ENCODE measurements around the gene MTMR12.
"Not testable (repeated sequence)": the region's sequence is repeated elsewhere in the genome, so short reads cannot be mapped to it uniquely, and the experiment has no call there.

Gene MTMR12

DNA sequence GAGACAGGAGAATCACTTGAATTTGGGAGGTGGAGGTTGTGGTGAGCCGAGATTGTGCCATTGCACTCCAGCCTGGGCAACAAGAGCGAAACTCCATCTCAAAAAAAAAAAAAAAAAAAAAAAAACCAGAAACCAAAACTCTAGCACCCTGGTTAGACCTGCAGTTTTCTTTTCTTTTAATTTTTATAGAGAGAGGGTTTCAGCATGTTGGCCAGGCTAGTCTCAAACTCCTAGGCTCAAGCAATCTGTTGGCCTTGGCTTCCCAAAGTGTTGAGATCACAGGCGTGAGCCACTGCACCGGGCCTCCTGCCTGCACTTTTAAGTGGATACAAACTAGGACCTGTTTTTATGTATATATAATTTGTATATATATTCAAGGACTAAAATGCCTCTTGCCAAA, 12.9 kb upstream of the MTMR12 start:
- Histone ChIP-seq H3K27ac (ENCODE audit: low read depth, low read length) (no peak overlapping the region), H3K9ac (ENCODE audit: low read depth in 1 of 2, low read length in 2 of 2) (no peak overlapping the region), H3K9me3 (ENCODE audit: control insufficient read depth in 1 of 2, low read length in 2 of 2) (peaks cover 3 to 5% of the 10 kb centered on the region in 2 donors), H3K4me1 (ENCODE audit: control insufficient read depth in 1 of 2, insufficient read depth in 2 of 2, low read length in 2 of 2) (peaks cover 0 to 3% of the 10 kb centered on the region in 2 donors), H3K4me3 (ENCODE audit: low read depth in 1 of 2, low read length in 2 of 2) (no peak overlapping the region), H3K27me3 (ENCODE audit: control insufficient read depth in 1 of 2, insufficient read depth in 2 of 2, low read length in 2 of 2) (no peaks in the 10 kb centered on the region), H3K36me3 (ENCODE audit: control insufficient read depth in 1 of 2, insufficient read depth in 2 of 2, low read length in 2 of 2) (no peaks in the 10 kb centered on the region)

DNA sequence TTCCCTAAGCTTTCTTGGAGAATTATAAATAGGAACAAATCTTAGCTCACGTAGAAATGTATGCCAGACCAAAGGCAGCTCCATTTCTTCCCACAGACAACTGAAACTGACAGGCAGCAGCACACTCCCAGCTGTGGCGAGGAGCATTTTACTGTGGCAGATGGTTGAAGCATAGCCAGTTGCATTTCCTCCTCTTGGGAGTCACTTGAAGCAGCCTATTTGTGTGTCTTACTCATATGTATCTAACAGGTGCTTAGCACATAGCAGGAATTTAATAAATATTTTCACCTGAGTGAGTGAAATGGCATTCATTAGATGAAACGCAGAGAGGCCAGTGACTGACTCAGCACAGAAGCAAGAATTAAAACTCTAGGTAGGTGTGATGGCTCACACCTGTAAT, 12.3 kb upstream of the MTMR12 start:
- Histone ChIP-seq H3K4me1 (ENCODE audit: control insufficient read depth in 1 of 2, insufficient read depth in 2 of 2, low read length in 2 of 2) (peaks cover 0 to 2% of the 10 kb centered on the region in 2 donors), H3K36me3 (ENCODE audit: control insufficient read depth in 1 of 2, insufficient read depth in 2 of 2, low read length in 2 of 2) (no peaks in the 10 kb centered on the region), H3K9ac (ENCODE audit: low read depth in 1 of 2, low read length in 2 of 2) (no peak overlapping the region), H3K27me3 (ENCODE audit: control insufficient read depth in 1 of 2, insufficient read depth in 2 of 2, low read length in 2 of 2) (no peaks in the 10 kb centered on the region), H3K4me3 (ENCODE audit: low read depth in 1 of 2, low read length in 2 of 2) (no peak overlapping the region), H3K27ac (ENCODE audit: low read depth, low read length) (no peak overlapping the region), H3K9me3 (ENCODE audit: control insufficient read depth in 1 of 2, low read length in 2 of 2) (peaks cover 3 to 5% of the 10 kb centered on the region in 2 donors)

DNA sequence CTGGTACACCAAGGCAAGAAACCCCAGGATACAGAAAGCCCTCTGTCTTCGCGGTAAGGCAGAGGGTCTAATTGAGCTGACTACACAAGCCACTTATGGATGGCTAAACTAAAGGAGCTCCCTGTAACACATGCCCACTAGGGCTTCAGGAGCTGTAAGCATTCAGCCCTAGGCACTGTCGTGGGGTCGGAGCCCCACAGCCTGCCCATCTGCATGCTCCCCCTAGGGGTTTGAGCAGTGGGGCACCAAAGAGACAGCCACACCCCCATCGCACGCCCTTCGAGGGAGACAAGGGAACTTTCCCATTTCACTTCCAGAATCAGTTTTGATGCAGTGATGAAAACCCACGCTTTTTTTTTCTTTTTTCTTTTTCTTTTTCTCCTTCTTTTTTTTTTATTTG, 11.0 kb upstream of the MTMR12 start:
- peaks cover 3 to 5% of the 10 kb centered on the region in 2 donors for H3K9me3 ChIP-seq (ENCODE audit: control insufficient read depth in 1 of 2, low read length in 2 of 2)
- H3K27ac ChIP-seq (ENCODE audit: low read depth, low read length): no peak overlapping the region
- H3K4me3 ChIP-seq (ENCODE audit: low read depth in 1 of 2, low read length in 2 of 2): no peak overlapping the region
- H3K4me1 ChIP-seq (ENCODE audit: control insufficient read depth in 1 of 2, insufficient read depth in 2 of 2, low read length in 2 of 2): no peaks in the 10 kb centered on the region
- no peak overlapping the region for H3K9ac ChIP-seq (ENCODE audit: low read depth in 1 of 2, low read length in 2 of 2)
- H3K36me3 ChIP-seq (ENCODE audit: control insufficient read depth in 1 of 2, insufficient read depth in 2 of 2, low read length in 2 of 2): no peaks in the 10 kb centered on the region
- H3K27me3 ChIP-seq (ENCODE audit: control insufficient read depth in 1 of 2, insufficient read depth in 2 of 2, low read length in 2 of 2): no peaks in the 10 kb centered on the region

DNA sequence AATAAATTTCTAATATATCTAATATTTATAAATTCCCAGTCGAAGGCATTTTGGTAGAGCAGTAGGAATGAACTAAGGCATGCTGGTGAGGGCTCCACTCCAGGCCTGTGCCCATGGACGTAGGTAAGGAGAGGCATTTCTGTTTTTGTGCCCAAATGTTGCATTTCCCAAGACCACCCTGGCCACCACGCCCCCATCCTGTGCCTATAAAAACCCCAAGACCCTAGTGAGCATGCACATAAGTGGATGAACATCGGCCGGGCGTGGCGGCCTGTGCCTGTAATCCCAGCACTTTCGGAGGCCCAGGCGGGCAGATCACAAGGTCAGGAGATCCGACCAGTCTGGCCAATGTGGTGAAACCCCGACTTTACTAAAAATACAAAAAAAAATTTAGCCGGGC, 10.1 kb upstream of the MTMR12 start:
- H3K27ac ChIP-seq (ENCODE audit: low read depth, low read length): no peak overlapping the region
- no peaks in the 10 kb centered on the region for H3K4me1 ChIP-seq (ENCODE audit: control insufficient read depth in 1 of 2, insufficient read depth in 2 of 2, low read length in 2 of 2)
- no peaks in the 10 kb centered on the region for H3K36me3 ChIP-seq (ENCODE audit: control insufficient read depth in 1 of 2, insufficient read depth in 2 of 2, low read length in 2 of 2)
- H3K27me3 ChIP-seq (ENCODE audit: control insufficient read depth in 1 of 2, insufficient read depth in 2 of 2, low read length in 2 of 2): no peaks in the 10 kb centered on the region
- H3K9ac ChIP-seq (ENCODE audit: low read depth in 1 of 2, low read length in 2 of 2): no peak overlapping the region
- H3K4me3 ChIP-seq (ENCODE audit: low read depth in 1 of 2, low read length in 2 of 2): no peak overlapping the region
- peaks cover 3 to 5% of the 10 kb centered on the region in 2 donors for H3K9me3 ChIP-seq (ENCODE audit: control insufficient read depth in 1 of 2, low read length in 2 of 2)

DNA sequence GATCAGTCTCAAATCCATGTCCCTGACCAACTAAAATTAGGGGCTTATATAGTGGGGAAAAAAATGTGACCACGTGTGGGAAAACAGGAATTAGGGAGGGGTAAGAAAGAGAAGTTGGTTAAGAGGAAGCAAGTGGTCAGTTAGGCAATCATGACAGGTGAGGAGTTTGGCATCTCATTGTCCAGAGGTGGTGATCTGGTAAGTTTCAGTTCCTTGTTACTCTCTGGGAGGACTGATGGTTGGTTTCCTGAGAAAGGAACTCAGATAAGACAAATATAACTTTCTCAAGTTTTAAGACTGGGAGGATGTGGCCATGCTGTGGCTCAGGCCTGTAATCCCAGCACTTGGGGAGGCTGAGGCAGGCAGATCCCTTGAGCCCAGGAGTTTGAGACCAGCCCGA, 9.0 kb upstream of the MTMR12 start:
- H3K27ac ChIP-seq (ENCODE audit: low read depth, low read length); H3K27me3 ChIP-seq (ENCODE audit: control insufficient read depth in 1 of 2, insufficient read depth in 2 of 2, low read length in 2 of 2); H3K9me3 ChIP-seq (ENCODE audit: control insufficient read depth in 1 of 2, low read length in 2 of 2); H3K36me3 ChIP-seq (ENCODE audit: control insufficient read depth in 1 of 2, insufficient read depth in 2 of 2, low read length in 2 of 2); H3K4me1 ChIP-seq (ENCODE audit: control insufficient read depth in 1 of 2, insufficient read depth in 2 of 2, low read length in 2 of 2); H3K4me3 ChIP-seq (ENCODE audit: low read depth in 1 of 2, low read length in 2 of 2); H3K9ac ChIP-seq (ENCODE audit: low read depth in 1 of 2, low read length in 2 of 2): not testable (repeated sequence)

DNA sequence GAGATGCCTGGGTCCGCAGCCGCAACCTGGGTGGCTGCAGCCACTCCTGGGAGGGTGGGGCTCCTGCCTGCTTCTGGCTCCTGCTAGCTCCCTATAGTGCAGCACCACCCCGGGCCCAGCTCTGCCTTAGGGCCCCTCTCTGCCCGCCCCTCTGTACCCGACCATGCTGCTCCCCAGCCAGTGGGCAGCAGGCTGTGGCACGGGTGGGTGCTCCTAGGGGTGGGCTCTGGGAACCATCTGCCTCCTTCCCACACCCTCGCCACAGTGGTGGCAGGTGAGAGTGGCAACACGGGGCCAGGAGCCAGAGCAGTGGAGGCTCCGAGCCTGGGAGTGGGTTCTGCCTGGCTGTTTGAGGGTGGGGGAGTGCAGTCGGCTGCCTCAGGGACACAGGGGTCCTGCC, 7.8 kb upstream of the MTMR12 start:
- Histone ChIP-seq H3K27ac (ENCODE audit: low read depth, low read length) (no peak overlapping the region), H3K36me3 (ENCODE audit: control insufficient read depth in 1 of 2, insufficient read depth in 2 of 2, low read length in 2 of 2) (no peaks in the 10 kb centered on the region), H3K4me1 (ENCODE audit: control insufficient read depth in 1 of 2, insufficient read depth in 2 of 2, low read length in 2 of 2) (no peaks in the 10 kb centered on the region), H3K9me3 (ENCODE audit: control insufficient read depth in 1 of 2, low read length in 2 of 2) (peaks cover 3 to 5% of the 10 kb centered on the region in 2 donors), H3K9ac (ENCODE audit: low read depth in 1 of 2, low read length in 2 of 2) (no peak overlapping the region), H3K27me3 (ENCODE audit: control insufficient read depth in 1 of 2, insufficient read depth in 2 of 2, low read length in 2 of 2) (no peaks in the 10 kb centered on the region), H3K4me3 (ENCODE audit: low read depth in 1 of 2, low read length in 2 of 2) (no peak overlapping the region)

DNA sequence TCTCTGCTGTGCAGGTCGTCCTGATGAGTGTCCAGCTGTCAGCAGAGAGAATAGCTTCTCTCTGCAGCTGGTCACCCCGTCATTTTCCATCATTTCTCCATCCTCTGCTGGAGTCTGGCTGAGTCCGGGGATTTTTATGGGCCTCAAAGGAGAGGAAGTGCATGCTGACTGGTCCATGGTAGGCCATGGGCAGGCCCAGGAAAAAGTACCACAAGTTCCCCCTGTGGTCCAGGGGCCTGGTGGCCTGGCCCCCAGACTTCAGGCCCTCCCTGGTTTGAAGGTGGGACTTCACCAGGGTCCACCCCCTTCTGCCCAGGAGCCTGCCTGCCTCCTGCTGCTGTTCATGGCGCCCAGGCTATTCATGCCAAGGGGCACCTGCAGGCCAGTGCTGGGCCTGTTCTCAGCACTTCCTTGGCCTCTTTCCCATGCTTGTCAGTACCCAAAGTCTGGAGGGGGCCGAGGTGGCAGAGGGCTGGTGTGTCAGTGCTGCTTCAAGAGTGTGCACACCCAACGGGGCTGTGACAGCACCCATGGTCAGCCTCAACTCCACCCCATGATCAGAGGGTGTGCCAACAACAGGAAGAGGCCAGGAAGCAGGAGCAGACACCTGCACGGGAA, 7.3 kb upstream of the MTMR12 start:
- H3K27me3 ChIP-seq (ENCODE audit: control insufficient read depth in 1 of 2, insufficient read depth in 2 of 2, low read length in 2 of 2): no peaks in the 10 kb centered on the region
- no peaks in the 10 kb centered on the region for H3K36me3 ChIP-seq (ENCODE audit: control insufficient read depth in 1 of 2, insufficient read depth in 2 of 2, low read length in 2 of 2)
- H3K9ac ChIP-seq (ENCODE audit: low read depth in 1 of 2, low read length in 2 of 2): no peak overlapping the region
- H3K4me1 ChIP-seq (ENCODE audit: control insufficient read depth in 1 of 2, insufficient read depth in 2 of 2, low read length in 2 of 2): no peaks in the 10 kb centered on the region
- H3K4me3 ChIP-seq (ENCODE audit: low read depth in 1 of 2, low read length in 2 of 2): no peak overlapping the region
- no peak overlapping the region for H3K27ac ChIP-seq (ENCODE audit: low read depth, low read length)
- peaks cover 3 to 5% of the 10 kb centered on the region in 2 donors for H3K9me3 ChIP-seq (ENCODE audit: control insufficient read depth in 1 of 2, low read length in 2 of 2)

DNA sequence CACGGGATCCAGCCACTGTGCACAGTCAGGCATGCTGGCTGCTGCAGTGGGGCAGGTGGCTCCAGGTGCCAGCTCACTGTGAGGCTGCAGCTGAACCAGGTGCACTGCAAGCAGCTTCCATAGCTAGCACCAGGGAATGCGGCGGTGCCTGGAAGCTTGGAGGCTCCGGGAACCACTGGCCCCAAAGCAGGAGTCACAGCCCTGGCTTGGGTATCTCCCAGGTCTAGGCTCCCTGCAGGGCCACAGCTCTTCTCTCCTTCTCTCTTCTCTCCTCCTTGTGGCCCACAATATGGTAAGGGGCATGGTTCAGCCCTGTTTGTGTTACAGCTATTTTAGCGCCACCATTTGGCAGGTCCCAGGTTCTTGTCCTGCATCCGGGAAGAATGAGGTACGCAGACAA, 6.7 kb upstream of the MTMR12 start:
- no peaks in the 10 kb centered on the region for H3K4me1 ChIP-seq (ENCODE audit: control insufficient read depth in 1 of 2, insufficient read depth in 2 of 2, low read length in 2 of 2)
- peaks cover 3 to 5% of the 10 kb centered on the region in 2 donors for H3K9me3 ChIP-seq (ENCODE audit: control insufficient read depth in 1 of 2, low read length in 2 of 2)
- H3K27me3 ChIP-seq (ENCODE audit: control insufficient read depth in 1 of 2, insufficient read depth in 2 of 2, low read length in 2 of 2): no peaks in the 10 kb centered on the region
- no peak overlapping the region for H3K27ac ChIP-seq (ENCODE audit: low read depth, low read length)
- no peak overlapping the region for H3K9ac ChIP-seq (ENCODE audit: low read depth in 1 of 2, low read length in 2 of 2)
- H3K36me3 ChIP-seq (ENCODE audit: control insufficient read depth in 1 of 2, insufficient read depth in 2 of 2, low read length in 2 of 2): no peaks in the 10 kb centered on the region
- H3K4me3 ChIP-seq (ENCODE audit: low read depth in 1 of 2, low read length in 2 of 2): no peak overlapping the region

DNA sequence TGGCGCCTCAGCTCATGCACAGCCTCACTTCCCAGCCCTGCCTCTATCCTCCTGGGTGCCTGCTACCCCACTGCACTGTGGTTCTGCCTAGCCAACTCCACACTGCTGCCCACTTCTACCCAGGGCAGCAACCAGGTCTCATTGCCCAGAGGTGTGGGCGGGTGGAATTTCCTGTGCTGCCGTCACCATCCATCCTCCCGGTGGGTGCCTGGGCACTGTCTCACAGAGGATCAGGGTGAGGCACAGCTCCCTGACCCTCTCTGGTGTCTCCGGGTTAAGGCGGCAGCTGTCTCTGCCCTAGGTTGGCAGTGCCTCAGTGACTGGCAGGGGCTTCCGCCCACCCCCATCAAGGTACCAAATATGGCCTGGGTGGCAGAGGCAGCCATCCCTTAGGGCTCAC, 4.3 kb upstream of the MTMR12 start:
- no peak overlapping the region for H3K27ac ChIP-seq (ENCODE audit: low read depth, low read length)
- H3K4me3 ChIP-seq (ENCODE audit: low read depth in 1 of 2, low read length in 2 of 2): no peak overlapping the region
- H3K9me3 ChIP-seq (ENCODE audit: control insufficient read depth in 1 of 2, low read length in 2 of 2): peaks cover 3 to 4% of the 10 kb centered on the region in 2 donors
- H3K27me3 ChIP-seq (ENCODE audit: control insufficient read depth in 1 of 2, insufficient read depth in 2 of 2, low read length in 2 of 2): no peaks in the 10 kb centered on the region
- H3K4me1 ChIP-seq (ENCODE audit: control insufficient read depth in 1 of 2, insufficient read depth in 2 of 2, low read length in 2 of 2): no peaks in the 10 kb centered on the region
- no peak overlapping the region for H3K9ac ChIP-seq (ENCODE audit: low read depth in 1 of 2, low read length in 2 of 2)
- H3K36me3 ChIP-seq (ENCODE audit: control insufficient read depth in 1 of 2, insufficient read depth in 2 of 2, low read length in 2 of 2): no peaks in the 10 kb centered on the region

DNA sequence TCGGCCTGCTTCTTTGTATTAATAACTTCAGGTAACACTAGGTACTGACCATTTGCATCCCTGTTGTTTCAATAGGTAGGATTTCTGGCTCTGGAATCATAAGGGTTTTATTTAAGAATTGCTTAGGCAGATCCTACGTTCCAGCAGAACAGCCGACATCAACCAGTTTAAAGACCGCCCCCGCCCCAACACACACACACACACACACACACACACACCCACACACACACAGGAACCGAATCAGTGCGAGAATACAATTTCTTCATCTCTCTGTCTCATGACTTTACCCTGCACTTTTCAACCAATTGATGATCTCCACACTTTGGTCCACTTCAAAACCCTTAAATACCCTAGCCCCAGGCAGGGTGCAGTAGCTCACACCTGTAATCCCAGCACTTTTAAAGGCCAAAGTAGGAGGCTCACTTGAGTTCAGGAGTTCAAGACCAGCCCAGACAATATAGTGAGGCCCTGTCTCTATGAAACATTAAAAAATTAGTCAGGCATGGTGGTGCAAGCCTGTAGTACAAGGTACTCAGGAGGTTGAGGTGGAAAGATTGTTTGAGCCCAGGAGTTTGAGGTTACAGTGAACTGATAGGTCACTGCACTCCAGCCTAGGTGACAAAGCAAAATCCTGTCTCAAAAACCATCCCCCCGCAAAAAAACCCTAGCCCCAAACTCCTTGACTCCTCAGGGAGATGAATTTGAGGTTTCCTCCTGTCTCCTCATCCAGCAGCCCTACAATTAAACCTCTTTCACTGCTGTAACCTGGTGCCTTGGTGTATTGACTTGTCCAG, 2.7 kb upstream of the MTMR12 start:
- H3K36me3 ChIP-seq (ENCODE audit: control insufficient read depth in 1 of 2, insufficient read depth in 2 of 2, low read length in 2 of 2): no peaks in the 10 kb centered on the region
- H3K27ac ChIP-seq (ENCODE audit: low read depth, low read length): no peak overlapping the region
- H3K27me3 ChIP-seq (ENCODE audit: control insufficient read depth in 1 of 2, insufficient read depth in 2 of 2, low read length in 2 of 2): no peaks in the 10 kb centered on the region
- H3K9ac ChIP-seq (ENCODE audit: low read depth in 1 of 2, low read length in 2 of 2): no peak overlapping the region
- peaks cover 8% of the 10 kb centered on the region in 2 donors for H3K4me1 ChIP-seq (ENCODE audit: control insufficient read depth in 1 of 2, insufficient read depth in 2 of 2, low read length in 2 of 2)
- no peak overlapping the region for H3K4me3 ChIP-seq (ENCODE audit: low read depth in 1 of 2, low read length in 2 of 2)
- H3K9me3 ChIP-seq (ENCODE audit: control insufficient read depth in 1 of 2, low read length in 2 of 2): no peaks in the 10 kb centered on the region

Measured in duodenal mucosa (tissue), 2 donors.